Measurements from ENCODE around the gene DTX1. TPM values are rescaled to one million over a fixed set of nuclear protein-coding genes. Genes with fewer than 3 reads are reported as not detected.

DTX1 gene
- total and polyA plus RNA-seq, 2 of the 13 experiments (the other 11 are each of a cell fraction or from before 2014, with no cell fraction given) = not detected

DNA sequence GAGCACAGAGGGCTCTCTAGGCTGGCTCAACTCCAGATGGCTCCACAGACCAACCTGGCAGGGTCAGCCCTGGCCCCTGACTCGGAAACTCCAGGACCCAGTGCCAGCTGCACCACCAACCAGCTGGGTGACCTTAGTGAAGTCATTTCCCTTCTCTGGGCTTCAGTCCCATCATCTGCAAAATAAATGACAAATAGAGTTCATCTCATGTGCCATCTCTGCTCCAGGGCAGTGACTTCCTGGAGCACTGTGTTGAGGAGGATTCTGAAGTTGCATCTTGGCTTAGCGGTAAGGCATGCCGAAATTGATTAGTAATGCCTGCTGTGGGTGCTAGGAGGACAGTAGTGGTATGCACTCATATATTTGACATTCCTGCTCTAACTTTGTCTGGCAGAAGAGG, 31.5 kb downstream of the DTX1 start:
- no TSS peak for BruUV-seq (replicated peaks)
- ChIA-PET CTCF (ENCODE audit: low intra/inter-chr PET ratio, low total read pairs) (no interaction called here), POLR2A (no interaction called here)
- ATAC-seq = no peak
- intact Hi-C loops (cut with micrococcal nuclease; ENCODE audit: unreplicated experiment) (no loop called here), in situ Hi-C loops (cut with HindIII; ENCODE audit: extremely low pct_ligation_motif_present, low pct_unique_long_range_greater_than_20kb) (no loop called here)
- no peaks in the 10 kb centered on the region for H4K20me1 ChIP-seq (ENCODE audit: insufficient read depth, low read length)
- DNase-seq (ENCODE audit: low spot score) = no peak
- no peak overlapping the region for H2AFZ ChIP-seq (ENCODE audit: low read length)
- no peaks in the 10 kb centered on the region for H3K79me2 ChIP-seq (ENCODE audit: insufficient read depth, low read length)
- no peak for FAIRE-seq
- no peak overlapping the region for H3K9ac ChIP-seq (ENCODE audit: insufficient read depth, low read depth, low read length)
- H3K36me3 ChIP-seq (replicated peaks in 1 of 2; ENCODE audit: control insufficient read depth in 1 of 2, insufficient read depth in 2 of 2, low read length in 2 of 2) = no peaks in the 10 kb centered on the region
- no peak overlapping the region for H3K4me2 ChIP-seq (ENCODE audit: low read depth, low read length)
- H3K4me1 ChIP-seq (ENCODE audit: insufficient read depth, low read length) = peaks cover 17% of the 10 kb centered on the region
- peak; percentile 91; the same call in 1 of the 2 replicates for TF ChIP-seq ZBTB33 (CRISPR knock-in tag; IDR thresholded peaks at IDR 0.05)
- TF ChIP-seq POLR2G (IDR thresholded peaks at IDR 0.05; ENCODE audit: low read depth, low read length) = no peak
- no peaks in the 10 kb centered on the region for H3K27me3 ChIP-seq (ENCODE audit: control insufficient read depth in 1 of 2, insufficient read depth in 2 of 2, low read length in 2 of 2)
- H3K27ac ChIP-seq (ENCODE audit: extremely low read length, insufficient read depth, low read length) = no peak overlapping the region
- 73% methylated on average over 2 of the region's 3 CpGs for WGBS (ENCODE audit: low lambda C conversion rate)
- H3K9me3 ChIP-seq (ENCODE audit: low read length) = no peaks in the 10 kb centered on the region
- H3K4me3 ChIP-seq (replicated peaks in 1 of 3; ENCODE audit: insufficient read depth in 1 of 3, low read depth in 2 of 3, low read length in 3 of 3) = no peak overlapping the region

GRCh38 chr12:113088971-113089756, 32.6 kb downstream of the DTX1 start:
- POLR2A ChIA-PET = no interaction called here
- in situ Hi-C loops (cut with HindIII; ENCODE audit: extremely low pct_ligation_motif_present, low pct_unique_long_range_greater_than_20kb) = no loop called here
- Histone ChIP-seq H3K4me2 (ENCODE audit: low read depth, low read length) (no peak overlapping the region), H3K4me3 (replicated peaks in 1 of 3; ENCODE audit: insufficient read depth in 1 of 3, low read depth in 2 of 3, low read length in 3 of 3) (no peak overlapping the region), H3K9ac (ENCODE audit: insufficient read depth, low read depth, low read length) (no peak overlapping the region), H3K9me3 (ENCODE audit: low read length) (no peaks in the 10 kb centered on the region), H4K20me1 (ENCODE audit: insufficient read depth, low read length) (no peaks in the 10 kb centered on the region), H3K36me3 (replicated peaks in 1 of 2; ENCODE audit: control insufficient read depth in 1 of 2, insufficient read depth in 2 of 2, low read length in 2 of 2) (no peaks in the 10 kb centered on the region), H3K79me2 (ENCODE audit: insufficient read depth, low read length) (no peaks in the 10 kb centered on the region), H2AFZ (ENCODE audit: low read length) (no peak overlapping the region), H3K27ac (ENCODE audit: extremely low read length, insufficient read depth, low read length) (no peak overlapping the region), H3K27me3 (ENCODE audit: control insufficient read depth in 1 of 2, insufficient read depth in 2 of 2, low read length in 2 of 2) (no peaks in the 10 kb centered on the region), H3K4me1 (ENCODE audit: insufficient read depth, low read length) (peaks cover 17% of the 10 kb centered on the region)
- CTCF ChIA-PET (ENCODE audit: low intra/inter-chr PET ratio, low total read pairs) = no interaction called here
- no peak for ATAC-seq
- intact Hi-C loops (cut with micrococcal nuclease; ENCODE audit: unreplicated experiment) = no loop called here
- DNase-seq (ENCODE audit: low spot score) = no peak
- WGBS (ENCODE audit: low lambda C conversion rate) = 20% methylated on average over 12 of the region's 13 CpGs
- no peak for FAIRE-seq
- BruUV-seq (replicated peaks) = no TSS peak
- no peak for TF ChIP-seq LCORL (IDR thresholded peaks at IDR 0.05)
- no peak for TF ChIP-seq LCORL (CRISPR knock-in tag; IDR thresholded peaks at IDR 0.05)
- no peak for TF ChIP-seq U2AF2 (IDR thresholded peaks at IDR 0.05; ENCODE audit: low read depth, low read length)

Data from HepG2 (cell line).